ENCODE measurements around the gene FBLN1.

FBLN1 gene

GRCh38 chr22:45504373-45505341 is 2.0 kb downstream of the FBLN1 start:
- no peak for DNase-seq (ENCODE audit: low spot score)

DNA sequence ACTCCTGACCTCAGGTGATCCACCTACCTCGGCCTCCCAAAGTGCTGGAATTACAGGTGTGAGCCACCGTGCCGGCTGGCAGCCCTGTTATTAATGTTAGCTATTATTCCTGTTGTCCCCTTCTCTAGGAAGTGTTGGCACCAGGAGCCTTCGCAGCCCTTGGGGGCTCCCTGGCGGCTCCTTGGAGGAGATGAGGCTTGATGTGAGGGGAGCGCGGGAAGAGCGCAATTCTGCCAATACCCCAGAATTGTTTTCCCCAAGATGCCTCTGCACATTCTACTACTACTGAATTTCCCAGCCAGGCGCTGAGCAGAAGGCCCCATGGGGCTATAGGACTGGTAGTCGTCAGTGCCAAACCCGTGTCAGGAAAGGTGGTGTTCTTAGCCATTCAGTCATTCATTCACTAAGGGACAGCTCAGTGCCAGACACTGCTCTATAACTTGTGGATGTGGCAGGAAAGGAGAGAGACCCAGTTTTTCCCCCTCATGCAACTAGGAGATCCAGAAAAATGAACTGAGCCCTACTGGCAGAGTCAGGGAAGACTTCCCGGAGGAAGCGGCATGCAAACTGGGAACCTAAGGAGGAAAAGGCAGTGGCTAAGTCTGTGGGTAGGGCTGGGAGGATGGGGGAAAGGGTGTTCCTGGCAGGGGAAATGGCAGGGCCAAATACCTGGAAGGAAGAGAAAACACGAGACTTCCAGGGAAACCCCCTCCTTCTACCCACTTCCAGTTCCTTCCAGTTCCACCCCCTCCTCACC is 3.5 kb downstream of the FBLN1 start:
- DNase-seq (ENCODE audit: low spot score), result no peak

GRCh38 chr22:45506816-45507360 is 4.2 kb downstream of the FBLN1 start:
- DNase-seq (ENCODE audit: low spot score), result no peak

GRCh38 chr22:45507798-45508197 is 5.1 kb downstream of the FBLN1 start:
- no peak for DNase-seq (ENCODE audit: low spot score)

DNA sequence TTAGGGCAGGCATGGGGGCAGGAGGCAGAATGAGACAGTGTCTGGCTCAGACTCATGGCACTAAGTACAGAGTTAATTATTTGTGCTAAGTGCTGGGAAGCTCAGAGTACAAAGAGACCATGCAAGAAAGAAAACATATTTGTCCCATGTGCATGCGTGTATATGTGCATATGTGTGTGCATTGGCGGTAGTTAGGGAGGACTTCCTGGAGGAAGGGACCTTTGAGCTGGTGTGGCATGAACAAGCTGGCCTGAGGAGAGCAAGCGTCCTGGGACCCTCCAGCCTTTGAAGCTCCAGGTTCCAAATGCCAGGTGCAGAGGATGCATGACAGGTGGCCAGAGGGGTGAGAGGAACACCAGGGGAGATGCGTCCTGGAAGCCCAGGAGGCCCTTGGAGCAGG is 6.1 kb downstream of the FBLN1 start:
- peak; percentile 12 for DNase-seq (ENCODE audit: low spot score)

DNA sequence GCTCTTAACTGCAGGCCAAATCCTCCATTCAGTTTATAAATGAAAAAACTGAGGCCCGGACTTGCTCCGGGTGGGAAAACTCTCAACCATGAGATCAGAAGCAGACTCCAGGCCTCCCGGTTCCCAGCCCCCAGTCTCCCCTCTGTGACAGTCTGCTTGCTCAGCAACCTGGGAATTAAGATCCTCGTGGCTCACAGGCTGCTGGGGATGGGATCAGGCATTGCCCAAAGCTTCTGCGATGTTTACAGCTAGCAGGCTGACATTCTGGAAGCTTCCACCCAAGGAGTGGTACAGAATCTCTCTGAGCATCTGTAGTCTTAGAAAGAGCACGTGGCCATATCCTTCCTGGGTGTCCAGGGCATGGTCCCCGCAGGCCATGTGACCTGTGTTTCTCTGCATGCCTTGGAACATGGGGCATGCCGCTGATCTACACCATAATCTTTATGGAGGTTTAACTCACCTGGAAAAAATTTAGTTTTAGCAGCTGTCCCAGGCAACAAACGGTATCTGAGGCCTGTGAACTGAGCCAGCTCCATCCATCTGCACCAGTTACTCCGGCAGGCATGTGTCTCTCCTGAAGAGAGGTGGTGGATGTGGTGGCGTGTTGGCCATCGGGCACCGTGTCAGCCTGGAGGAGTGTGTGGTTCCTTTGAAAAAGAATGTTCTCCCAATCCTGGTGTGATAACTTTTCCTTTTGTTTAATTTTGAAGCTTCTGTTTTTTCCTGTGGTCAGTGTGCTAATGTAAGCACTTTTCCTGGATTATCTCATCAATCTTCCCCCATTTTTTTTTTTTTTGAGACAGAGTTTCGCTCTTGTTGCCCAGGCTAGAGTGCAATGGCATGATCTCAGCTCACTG is 7.9 kb downstream of the FBLN1 start:
- no peak for DNase-seq (ENCODE audit: low spot score)

DNA sequence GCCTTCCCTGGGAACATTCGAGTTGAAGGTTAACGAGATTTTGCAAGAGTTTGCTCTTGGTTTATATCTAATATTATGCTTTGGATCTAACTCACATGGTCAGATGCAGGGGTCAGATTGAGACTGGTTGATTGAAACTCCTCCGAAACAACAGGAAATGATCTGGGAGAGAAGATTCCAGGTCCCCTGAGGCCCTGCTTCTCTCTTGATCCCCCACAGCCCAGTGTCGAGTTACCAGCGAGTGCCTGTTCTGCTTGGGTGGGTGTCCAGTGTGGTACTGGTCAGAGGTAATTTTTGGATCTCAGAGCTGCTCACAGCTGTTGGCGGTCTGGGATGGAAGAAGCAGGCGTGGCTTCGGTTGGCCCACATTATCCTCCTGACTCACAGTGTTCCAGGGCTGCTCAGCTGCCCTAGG is 9.2 kb downstream of the FBLN1 start:
- DNase-seq (ENCODE audit: low spot score), result peak; percentile 62

DNA sequence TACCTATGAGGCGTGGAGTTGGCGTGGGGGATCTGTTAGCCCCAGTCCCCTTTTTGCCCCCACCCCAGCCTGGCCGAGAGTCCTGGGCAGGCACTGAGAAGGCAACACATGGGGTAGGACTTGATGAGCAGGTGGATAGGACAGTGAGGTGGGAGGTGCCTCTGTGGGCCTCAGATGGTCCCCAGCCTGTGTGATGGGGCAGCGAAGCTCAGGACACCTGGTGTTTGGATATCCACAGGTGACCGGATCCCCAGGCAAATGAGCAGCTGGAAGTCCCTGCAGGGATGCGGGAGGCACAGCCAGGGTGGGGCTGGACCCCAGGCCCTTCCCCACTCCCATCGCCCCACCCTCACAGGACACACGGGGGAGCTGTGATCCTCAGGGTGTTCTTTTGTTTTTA is 9.7 kb downstream of the FBLN1 start:
- no peak for DNase-seq (ENCODE audit: low spot score)

GRCh38 chr22:45515676-45516075 is 13.0 kb downstream of the FBLN1 start:
- no peak for DNase-seq (ENCODE audit: low spot score)

GRCh38 chr22:45516163-45516562 is 13.5 kb downstream of the FBLN1 start:
- no peak for DNase-seq (ENCODE audit: low spot score)

- DNase-seq (ENCODE audit: low spot score), result peak; percentile 20
Measured at GRCh38 chr22:45516923-45517675, 14.4 kb downstream of the FBLN1 start.

DNA sequence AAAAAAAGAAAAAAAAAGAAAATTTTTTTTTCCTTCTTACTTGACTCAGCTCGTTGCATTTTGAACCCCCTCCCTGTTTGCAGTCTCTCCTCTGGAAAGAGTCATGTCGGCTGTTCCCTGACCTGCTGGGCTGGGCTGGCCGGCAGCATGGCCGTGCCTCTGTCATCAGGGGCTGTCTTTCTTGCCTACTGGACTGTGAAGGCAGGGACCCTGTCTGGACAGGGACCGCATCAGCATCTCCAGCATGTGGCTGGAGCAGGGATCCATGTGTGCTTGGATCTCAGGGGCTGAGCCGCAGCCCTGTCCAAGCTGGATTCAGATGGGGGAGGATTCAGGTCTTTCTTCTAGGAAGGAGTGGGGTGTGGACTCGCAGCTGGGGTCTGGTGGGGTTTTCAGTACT is 15.5 kb downstream of the FBLN1 start:
- DNase-seq (ENCODE audit: low spot score), result no peak

DNA sequence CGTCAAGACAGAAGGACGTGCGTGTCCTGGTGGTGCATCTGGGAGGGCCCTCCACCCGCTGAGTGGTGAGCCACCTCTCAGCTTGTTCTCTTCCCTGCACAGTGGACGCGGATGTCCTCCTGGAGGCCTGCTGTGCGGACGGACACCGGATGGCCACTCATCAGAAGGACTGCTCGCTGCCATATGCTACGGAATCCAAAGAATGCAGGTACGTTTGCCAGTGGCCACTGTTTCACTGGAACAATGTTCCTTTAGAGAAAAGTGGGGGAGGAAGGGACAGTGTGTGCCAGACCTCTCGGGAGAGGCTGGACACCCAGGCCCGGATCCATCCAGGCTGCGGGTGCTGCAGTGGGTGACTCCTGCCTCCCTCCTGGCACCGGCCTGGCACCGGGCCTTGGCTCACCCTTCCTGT is 15.9 kb downstream of the FBLN1 start:
- peak; percentile 23 for DNase-seq (ENCODE audit: low spot score)

DNA sequence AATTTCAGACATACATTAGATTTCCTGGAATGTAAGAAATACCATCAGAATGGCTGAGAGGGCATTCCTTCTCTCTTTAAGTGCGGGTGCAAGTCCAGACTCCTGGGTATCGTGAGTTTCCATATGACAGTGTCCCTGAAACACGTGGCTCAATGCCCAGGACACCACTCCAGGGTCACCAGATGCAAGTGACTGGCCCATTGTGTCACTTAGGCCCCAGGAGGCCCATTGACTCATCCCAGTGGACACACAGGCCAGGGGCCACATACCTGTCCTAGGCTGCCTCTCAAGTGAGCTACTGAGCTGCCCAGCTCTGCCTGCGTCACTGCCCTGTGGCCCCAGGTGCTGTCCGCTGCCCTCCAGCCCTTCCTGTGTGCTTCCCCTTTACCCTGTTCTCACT is 18.5 kb downstream of the FBLN1 start:
- DNase-seq (ENCODE audit: low spot score), result peak; percentile 31

DNA sequence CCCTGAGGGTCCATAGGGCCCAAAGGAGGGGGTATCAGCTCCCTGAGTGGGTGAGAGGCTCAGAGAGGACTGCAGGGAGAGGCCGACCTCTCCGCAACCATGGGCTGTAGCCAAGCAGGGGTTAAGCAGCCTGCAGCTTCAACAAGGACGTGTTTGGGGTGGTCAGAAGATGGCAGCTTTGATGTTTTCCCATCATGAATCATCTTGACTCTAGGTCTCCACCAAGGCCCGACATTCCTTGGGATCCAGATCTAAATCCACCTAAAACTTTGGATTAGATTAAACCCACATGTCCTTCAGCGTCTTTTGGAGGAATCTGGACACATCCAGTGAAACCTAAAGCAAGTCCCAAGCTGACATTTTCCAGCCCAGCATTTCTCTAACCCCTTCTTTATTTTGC is 19.8 kb downstream of the FBLN1 start:
- DNase-seq (ENCODE audit: low spot score), result no peak

GRCh38 chr22:45524157-45524556 is 21.5 kb downstream of the FBLN1 start:
- no peak for DNase-seq (ENCODE audit: low spot score)

GRCh38 chr22:45524966-45525365 is 22.3 kb downstream of the FBLN1 start:
- DNase-seq (ENCODE audit: low spot score), result no peak

DNA sequence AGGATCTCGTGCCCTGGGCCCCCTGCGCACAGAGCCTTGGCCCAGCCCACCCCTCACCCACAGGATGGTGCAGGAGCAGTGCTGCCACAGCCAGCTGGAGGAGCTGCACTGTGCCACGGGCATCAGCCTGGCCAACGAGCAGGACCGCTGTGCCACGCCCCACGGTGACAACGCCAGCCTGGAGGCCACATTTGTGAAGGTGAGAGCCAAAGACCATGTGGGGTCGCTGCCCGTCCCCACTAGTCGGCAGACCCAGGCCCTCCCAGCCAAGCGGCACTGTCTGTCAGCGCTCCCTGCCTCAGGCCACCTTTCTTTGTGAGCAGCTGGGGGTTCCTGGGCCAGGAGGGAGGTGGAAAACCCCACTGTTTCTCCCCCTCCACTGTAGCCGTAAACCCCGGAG is 22.8 kb downstream of the FBLN1 start:
- no peak for DNase-seq (ENCODE audit: low spot score)

DNA sequence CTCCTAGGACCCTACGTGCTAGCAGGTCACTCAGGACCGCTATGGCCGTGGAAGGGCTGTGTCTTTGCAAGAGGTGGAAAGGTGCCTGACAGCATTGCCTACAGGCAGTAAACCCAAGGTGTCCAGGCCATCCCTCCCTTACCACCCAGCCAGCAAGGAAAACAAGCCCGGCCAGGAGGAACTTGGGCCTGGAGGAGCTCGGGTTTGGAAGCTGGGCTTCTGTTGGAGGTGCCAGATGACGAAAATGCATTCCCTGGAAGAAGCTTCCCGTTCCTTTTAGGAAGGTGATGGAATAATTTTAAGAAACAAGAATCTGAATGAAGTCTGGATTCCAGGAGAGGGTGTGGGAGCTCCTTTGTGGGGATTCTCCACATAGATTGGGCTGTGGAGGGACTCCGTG is 23.6 kb downstream of the FBLN1 start:
- no peak for DNase-seq (ENCODE audit: low spot score)

- DNase-seq (ENCODE audit: low spot score), result no peak
Measured at GRCh38 chr22:45526768-45527360, 24.2 kb downstream of the FBLN1 start.

DNA sequence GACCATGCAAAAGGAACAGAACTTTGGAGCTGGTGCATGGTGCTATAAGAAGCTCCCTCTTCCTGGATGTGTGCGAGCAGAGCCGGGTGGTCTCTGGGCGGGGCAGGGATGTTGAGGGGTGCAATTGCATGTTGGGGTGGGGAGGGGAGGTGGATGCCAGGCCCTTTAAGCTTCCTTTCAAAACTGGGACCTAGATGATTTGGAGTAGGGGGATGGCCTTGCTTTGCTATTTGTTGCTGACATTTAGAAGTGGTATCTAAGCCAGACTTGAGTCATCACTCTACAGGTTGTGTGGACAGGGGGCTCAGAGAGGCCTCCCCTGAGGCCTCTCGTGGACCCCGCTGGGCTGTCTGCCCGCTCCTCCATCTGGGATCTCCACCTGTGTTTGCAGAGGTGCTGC is 24.8 kb downstream of the FBLN1 start:
- no peak for DNase-seq (ENCODE audit: low spot score)

All from kidney tubule cell (primary cell).